ENCODE measurements around the gene CHD9.

DNA sequence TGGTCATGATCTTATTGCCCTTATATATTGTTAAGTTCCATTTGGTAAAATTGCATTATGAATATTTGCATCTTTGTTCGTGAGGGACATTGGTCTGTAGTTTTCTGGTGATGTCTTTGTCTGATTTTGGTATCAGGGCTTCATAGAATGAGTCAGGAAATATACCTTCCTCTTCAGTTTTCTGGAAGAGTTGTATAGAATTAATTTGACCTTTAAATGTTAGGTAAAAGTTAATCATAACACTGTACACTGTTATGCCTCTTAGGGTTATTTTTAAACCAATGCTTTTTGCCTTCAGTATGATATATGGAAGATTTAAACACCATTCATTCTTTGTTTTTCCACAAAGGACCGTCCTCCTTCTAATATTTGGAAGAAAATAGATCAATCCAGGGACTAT, 180.0 kb downstream of the CHD9 start:
- TF ChIP-seq SUZ12 (IDR thresholded peaks at IDR 0.05), result no peak
- TF ChIP-seq BHLHE40 (IDR thresholded peaks at IDR 0.05; ENCODE audit: borderline replicate concordance), result no peak
- TF ChIP-seq ARNT (IDR thresholded peaks at IDR 0.05), result no peak
- TF ChIP-seq SP1 (IDR thresholded peaks at IDR 0.05), result no peak
- TF ChIP-seq, protein P1, sequence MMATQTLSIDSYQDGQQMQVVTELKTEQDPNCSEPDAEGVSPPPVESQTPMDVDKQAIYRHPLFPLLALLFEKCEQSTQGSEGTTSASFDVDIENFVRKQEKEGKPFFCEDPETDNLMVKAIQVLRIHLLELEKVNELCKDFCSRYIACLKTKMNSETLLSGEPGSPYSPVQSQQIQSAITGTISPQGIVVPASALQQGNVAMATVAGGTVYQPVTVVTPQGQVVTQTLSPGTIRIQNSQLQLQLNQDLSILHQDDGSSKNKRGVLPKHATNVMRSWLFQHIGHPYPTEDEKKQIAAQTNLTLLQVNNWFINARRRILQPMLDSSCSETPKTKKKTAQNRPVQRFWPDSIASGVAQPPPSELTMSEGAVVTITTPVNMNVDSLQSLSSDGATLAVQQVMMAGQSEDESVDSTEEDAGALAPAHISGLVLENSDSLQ (IDR thresholded peaks at IDR 0.05), result no peak
- no peak for TF ChIP-seq HDGF (IDR thresholded peaks at IDR 0.05; ENCODE audit: borderline replicate concordance)
- TF ChIP-seq FOXA1 (IDR thresholded peaks at IDR 0.05), result no peak
- no peak for TF ChIP-seq FOXK2 (IDR thresholded peaks at IDR 0.05)
